PC-3 (cell line): ENCODE data around the gene CEP76. TPM values are rescaled to one million over a fixed set of nuclear protein-coding genes. Genes with fewer than 3 reads are reported as not detected.
A peak's percentile ranks its signal among the peaks of the same experiment; 100 is the strongest.

Experiments used
- ATAC-seq: fragments of 200-7000 bp; cut with Tn5 transposase; 2 replicates; pipeline ENCODE4 v1.9.1; 2020; ENCODE audit warnings: mild to moderate bottlenecking, moderate library complexity
- BruUV-seq: library from RNA; stranded (reverse); fragments of 400-500 nt; replicated peaks from 2 replicates; lab custom pipeline; 2021; lab: Mats Ljungman, UMichigan
- CTCF ChIA-PET: fragments of 300-600 bp; sonication (Branson Sonifier 250); formaldehyde crosslinking; loops from one replicate; lab custom pipeline; 2022; ENCODE audit warnings: antibody characterized with exemption; lab: Charles Lee
- POLR2A ChIA-PET: fragments of 300-600 bp; sonication (Branson Sonifier 250); formaldehyde crosslinking; loops from one replicate; lab custom pipeline; 2022; ENCODE audit warnings: antibody characterized with exemption; ENCODE audit not compliant: unreplicated experiment; lab: Charles Lee
- DNase-seq: peaks from one replicate; pipeline ENCODE4 v3.0.0-alpha.2; 2015
- H2AFZ ChIP-seq: fragments of 300-600 bp; sonication (generic); 2 replicates; pipeline ENCODE4 v1.6.0; 2016; ENCODE audit warnings: antibody characterized with exemption, low read length
- H3F3A ChIP-seq: fragments of 300-600 bp; sonication (generic); one replicate; pipeline ENCODE4 v1.6.0; 2017; ENCODE audit warnings: antibody characterized with exemption, low read length, control low read depth, mild to moderate bottlenecking; ENCODE audit not compliant: unreplicated experiment
- H3K27ac ChIP-seq: fragments of 300-600 bp; sonication (generic); 2 replicates; pipeline ENCODE4 v1.5.1; 2016; ENCODE audit warnings: mild to moderate bottlenecking, low read length
- H3K27me3 ChIP-seq: fragments of 300-600 bp; sonication (generic); 2 replicates; pipeline ENCODE4 v1.6.1; 2016; ENCODE audit warnings: low read length, mixed read lengths
- H3K36me3 ChIP-seq: fragments of 300-600 bp; sonication (generic); 2 replicates; pipeline ENCODE4 v1.6.1; 2016; ENCODE audit warnings: low read depth, mixed run types, low read length, mixed read lengths
- H3K4me1 ChIP-seq: fragments of 300-600 bp; sonication (generic); 2 replicates; pipeline ENCODE4 v1.5.1; 2016; ENCODE audit warnings: low read length; ENCODE audit not compliant: insufficient read depth
- H3K4me2 ChIP-seq: fragments of 300-600 bp; sonication (generic); 2 replicates; pipeline ENCODE4 v1.6.0; 2016; ENCODE audit warnings: low read length
- H3K4me3 ChIP-seq: fragments of 300-600 bp; sonication (generic); 2 replicates; pipeline ENCODE4 v1.5.1; 2016; ENCODE audit warnings: mild to moderate bottlenecking, low read length, mixed read lengths
- H3K79me2 ChIP-seq: fragments of 300-600 bp; sonication (generic); 2 replicates; pipeline ENCODE4 v1.6.1; 2017; ENCODE audit warnings: low read length, mixed read lengths
- H3K9ac ChIP-seq: fragments of 300-600 bp; sonication (generic); 2 replicates; pipeline ENCODE4 v1.6.0; 2016; ENCODE audit warnings: mild to moderate bottlenecking, low read length
- H3K9me2 ChIP-seq: fragments of 300-600 bp; sonication (generic); replicated peaks from 2 replicates; pipeline ENCODE4 v1.6.1; 2016; ENCODE audit warnings: mixed run types, low read length, mixed read lengths
- H3K9me3 ChIP-seq: fragments of 300-600 bp; sonication (generic); 2 replicates; pipeline ENCODE4 v1.6.1; 2016; ENCODE audit warnings: low read length, mixed read lengths
- H4K20me1 ChIP-seq: fragments of 300-600 bp; sonication (generic); 2 replicates; pipeline ENCODE4 v1.6.1; 2016; ENCODE audit warnings: low read length, mixed read lengths
- EZH2 ChIP-seq: fragments of 300-600 bp; sonication (generic); IDR thresholded peaks from one replicate; pipeline ENCODE4 v1.6.1; 2017; ENCODE audit warnings: antibody characterized with exemption, mild to moderate bottlenecking, low read length; ENCODE audit not compliant: unreplicated experiment
- EZH2phosphoT487 ChIP-seq: fragments of 300-600 bp; sonication (generic); IDR thresholded peaks from 2 replicates; pipeline ENCODE4 v1.6.1; 2018; ENCODE audit warnings: mild to moderate bottlenecking, antibody characterized with exemption, low read length, borderline replicate concordance
- intact Hi-C: fragments of 100-400 bp; cut with micrococcal nuclease; formaldehyde crosslinking; loops from 2 replicates; pipeline ENCODE4 v1.9.0; 2023
- total RNA-seq: library from RNA; depleted of rRNA; stranded (reverse); fragments of >200 nt; gene quantifications from 2 replicates; pipeline ENCODE4 v1.2.3, GENCODE V29; 2014
- TF ChIP-seq, protein P1 (sequence below): fragments of 300-600 bp; sonication (generic); conservative IDR thresholded peaks from 2 replicates; pipeline ENCODE4 v1.5.1; 2017; ENCODE audit warnings: antibody characterized with exemption, low read depth, mild to moderate bottlenecking, low read length

CEP76 gene
- total RNA-seq, 1 experiment from 2014 or later: 25.1 TPM

DNA sequence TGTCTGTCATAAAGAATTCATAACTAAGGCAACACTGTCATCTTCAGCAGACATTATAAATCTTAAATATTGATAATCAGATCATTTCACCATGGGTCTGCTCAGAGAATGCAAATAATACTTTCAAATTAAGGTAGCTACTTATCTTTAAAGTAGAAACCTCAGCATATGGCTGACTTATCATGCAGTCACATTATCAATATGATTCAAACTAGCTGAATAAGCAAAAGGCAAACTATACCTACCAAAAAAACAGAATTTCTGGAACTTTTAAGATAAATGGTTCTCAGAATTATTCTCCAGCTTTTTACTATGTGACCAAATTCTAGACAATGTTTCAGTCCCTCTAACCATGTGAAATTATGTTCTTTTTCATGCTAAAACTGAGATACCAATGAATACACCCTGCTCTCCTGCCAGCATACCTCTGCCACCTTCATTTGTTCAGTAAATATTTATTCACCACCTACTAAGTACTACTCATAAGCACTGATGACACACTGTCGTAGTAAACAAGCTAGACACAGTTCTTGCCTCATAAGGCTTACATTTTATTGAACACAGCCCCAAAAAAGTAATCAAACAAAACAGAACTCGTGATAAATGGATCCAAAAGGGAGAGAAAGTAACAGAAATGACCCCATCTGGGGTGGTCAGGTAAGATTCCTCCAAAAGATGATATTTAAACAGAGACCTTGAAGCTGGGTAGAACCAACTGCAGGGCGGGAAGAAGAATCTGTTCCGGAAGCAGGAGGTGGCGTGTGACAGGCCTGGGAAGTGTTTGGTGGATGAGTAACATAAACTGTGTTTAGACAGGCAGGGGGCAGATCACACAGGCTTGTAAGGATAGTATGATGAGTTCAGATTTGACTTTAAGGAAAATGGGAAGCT, 62.3 kb downstream of the CEP76 start:
- Histone ChIP-seq H3K9me2 (no peaks in the 10 kb centered on the region), H3K27me3 (no peaks in the 10 kb centered on the region), H4K20me1 (no peaks in the 10 kb centered on the region), H3K4me3 (peak overlapping the region; percentile 48), H3K4me1 (peaks cover 78% of the 10 kb centered on the region), H2AFZ (peak overlapping the region; percentile 42), H3K79me2 (peaks cover 79% of the 10 kb centered on the region), H3K9ac (peak overlapping the region; percentile 65), H3K36me3 (no peaks in the 10 kb centered on the region), H3K9me3 (no peaks in the 10 kb centered on the region), H3F3A (peaks cover 8% of the 10 kb centered on the region), H3K27ac (peak overlapping the region; percentile 95), H3K4me2 (peak overlapping the region; percentile 73)
- BruUV-seq: TSS peak; percentile 82
- POLR2A ChIA-PET: interaction anchor here (0.6 to 1.0 kb wide), 5 partner anchors 13 to 53 kb away, joined by 3 to 9 read pairs (median 5); no protein-coding TSS in a partner anchor
- no peak for TF ChIP-seq EZH2phosphoT487
- TF ChIP-seq, protein P1, sequence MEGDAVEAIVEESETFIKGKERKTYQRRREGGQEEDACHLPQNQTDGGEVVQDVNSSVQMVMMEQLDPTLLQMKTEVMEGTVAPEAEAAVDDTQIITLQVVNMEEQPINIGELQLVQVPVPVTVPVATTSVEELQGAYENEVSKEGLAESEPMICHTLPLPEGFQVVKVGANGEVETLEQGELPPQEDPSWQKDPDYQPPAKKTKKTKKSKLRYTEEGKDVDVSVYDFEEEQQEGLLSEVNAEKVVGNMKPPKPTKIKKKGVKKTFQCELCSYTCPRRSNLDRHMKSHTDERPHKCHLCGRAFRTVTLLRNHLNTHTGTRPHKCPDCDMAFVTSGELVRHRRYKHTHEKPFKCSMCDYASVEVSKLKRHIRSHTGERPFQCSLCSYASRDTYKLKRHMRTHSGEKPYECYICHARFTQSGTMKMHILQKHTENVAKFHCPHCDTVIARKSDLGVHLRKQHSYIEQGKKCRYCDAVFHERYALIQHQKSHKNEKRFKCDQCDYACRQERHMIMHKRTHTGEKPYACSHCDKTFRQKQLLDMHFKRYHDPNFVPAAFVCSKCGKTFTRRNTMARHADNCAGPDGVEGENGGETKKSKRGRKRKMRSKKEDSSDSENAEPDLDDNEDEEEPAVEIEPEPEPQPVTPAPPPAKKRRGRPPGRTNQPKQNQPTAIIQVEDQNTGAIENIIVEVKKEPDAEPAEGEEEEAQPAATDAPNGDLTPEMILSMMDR: 0 out of 2 replicates have a peak, but pooled peaks have one; percentile 19
- ATAC-seq (peak; percentile 89), DNase-seq (peak; percentile 91)
- CTCF ChIA-PET: interaction anchor here (0.6 to 1.4 kb wide), 5 partner anchors 9 to 100 kb away, joined by 3 to 8 read pairs (median 3); no protein-coding TSS in a partner anchor
- intact Hi-C loops: loop anchor here (1.0 to 10.0 kb wide), 4 partner anchors 11 to 97 kb away; no protein-coding TSS in a partner anchor

DNA sequence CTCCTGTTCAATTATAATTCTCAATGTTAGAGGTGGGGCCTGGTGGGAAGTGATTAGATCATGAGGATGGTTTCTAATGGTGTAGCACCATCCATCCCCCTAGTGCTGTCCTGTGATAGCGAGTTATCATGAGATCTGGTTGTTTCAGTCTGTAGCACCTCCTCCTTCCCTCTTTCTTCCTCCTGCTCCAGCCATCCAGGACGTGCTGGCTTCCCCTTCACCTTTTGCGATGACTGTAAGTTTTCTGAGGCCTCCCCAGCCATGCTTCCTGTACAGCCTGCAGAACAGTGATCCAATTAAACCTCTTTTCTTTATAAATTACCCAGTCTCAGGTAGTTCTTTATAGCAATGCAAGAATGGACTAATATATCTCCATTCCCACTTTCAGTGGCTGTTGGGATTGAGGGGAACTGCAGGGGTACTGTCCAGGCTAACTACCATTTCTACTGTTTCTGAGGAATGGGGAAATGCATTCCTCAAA, 63.8 kb downstream of the CEP76 start:
- Histone ChIP-seq H3K9ac (no peak overlapping the region; the same call in 1 of the 2 replicates), H3K9me3 (no peaks in the 10 kb centered on the region), H3K79me2 (peaks cover 70% of the 10 kb centered on the region), H3K4me2 (no peak overlapping the region), H3K4me3 (no peak overlapping the region), H3K27ac (peak overlapping the region; percentile 95), H3K36me3 (no peaks in the 10 kb centered on the region), H3F3A (peaks cover 8% of the 10 kb centered on the region), H4K20me1 (no peaks in the 10 kb centered on the region), H3K9me2 (no peaks in the 10 kb centered on the region), H2AFZ (no peak overlapping the region), H3K4me1 (peaks cover 63% of the 10 kb centered on the region), H3K27me3 (no peaks in the 10 kb centered on the region)
- ChIA-PET POLR2A (no interaction called here), CTCF (no interaction called here)
- intact Hi-C loops: no loop called here
- no TSS peak for BruUV-seq
- DNase-seq (no peak), ATAC-seq (no peak)
- no peak for TF ChIP-seq EZH2
- TF ChIP-seq, protein P1: no peak
